ENCODE measurements around the gene DENND4A.

The DENND4A gene

GRCh38 chr15:65642594-65642993 is 149.5 kb downstream of the DENND4A start:
- Histone ChIP-seq H3K27me3 (no peaks in the 10 kb centered on the region), H3K9me3 (no peaks in the 10 kb centered on the region), H3K27ac (no peak overlapping the region), H3K4me3 (no peak overlapping the region), H3K4me1 (peaks cover 0 to 3% (median 0%) of the 10 kb centered on the region in 4 donors), H3K36me3 (no peaks in the 10 kb centered on the region)
- intact Hi-C loops (cut with DNase I; ENCODE audit: low total_unique reads), result loop anchor here (5.0 kb wide), 1 partner anchor 215 kb away; no protein-coding TSS in a partner anchor
- TF ChIP-seq, protein P1, sequence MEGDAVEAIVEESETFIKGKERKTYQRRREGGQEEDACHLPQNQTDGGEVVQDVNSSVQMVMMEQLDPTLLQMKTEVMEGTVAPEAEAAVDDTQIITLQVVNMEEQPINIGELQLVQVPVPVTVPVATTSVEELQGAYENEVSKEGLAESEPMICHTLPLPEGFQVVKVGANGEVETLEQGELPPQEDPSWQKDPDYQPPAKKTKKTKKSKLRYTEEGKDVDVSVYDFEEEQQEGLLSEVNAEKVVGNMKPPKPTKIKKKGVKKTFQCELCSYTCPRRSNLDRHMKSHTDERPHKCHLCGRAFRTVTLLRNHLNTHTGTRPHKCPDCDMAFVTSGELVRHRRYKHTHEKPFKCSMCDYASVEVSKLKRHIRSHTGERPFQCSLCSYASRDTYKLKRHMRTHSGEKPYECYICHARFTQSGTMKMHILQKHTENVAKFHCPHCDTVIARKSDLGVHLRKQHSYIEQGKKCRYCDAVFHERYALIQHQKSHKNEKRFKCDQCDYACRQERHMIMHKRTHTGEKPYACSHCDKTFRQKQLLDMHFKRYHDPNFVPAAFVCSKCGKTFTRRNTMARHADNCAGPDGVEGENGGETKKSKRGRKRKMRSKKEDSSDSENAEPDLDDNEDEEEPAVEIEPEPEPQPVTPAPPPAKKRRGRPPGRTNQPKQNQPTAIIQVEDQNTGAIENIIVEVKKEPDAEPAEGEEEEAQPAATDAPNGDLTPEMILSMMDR (IDR thresholded peaks at IDR 0.05), result no peak
- DNase-seq, result no peak

GRCh38 chr15:65641768-65642475 is 150.2 kb downstream of the DENND4A start:
- intact Hi-C loops (cut with DNase I; ENCODE audit: low total_unique reads), result loop anchor here (5.0 kb wide), 1 partner anchor 215 kb away; no protein-coding TSS in a partner anchor
- no peak for DNase-seq
- Histone ChIP-seq H3K36me3 (no peaks in the 10 kb centered on the region), H3K4me3 (no peak overlapping the region), H3K27me3 (no peaks in the 10 kb centered on the region), H3K4me1 (peaks cover 0 to 3% (median 0%) of the 10 kb centered on the region in 4 donors), H3K27ac (no peak overlapping the region), H3K9me3 (no peaks in the 10 kb centered on the region)
- TF ChIP-seq, protein P1 (IDR thresholded peaks at IDR 0.05), result no peak

- DNase-seq, result no peak
- H3K4me1 ChIP-seq, result peaks cover 0 to 3% (median 0%) of the 10 kb centered on the region in 4 donors
- TF ChIP-seq, protein P1 (IDR thresholded peaks at IDR 0.05), result no peak
- H3K27me3 ChIP-seq, result no peaks in the 10 kb centered on the region
- no peaks in the 10 kb centered on the region for H3K9me3 ChIP-seq
- no peak overlapping the region for H3K27ac ChIP-seq
- H3K36me3 ChIP-seq, result no peaks in the 10 kb centered on the region
- H3K4me3 ChIP-seq, result no peak overlapping the region
- intact Hi-C loops (cut with DNase I; ENCODE audit: low total_unique reads), result no loop called here
These were observed 152.6 kb downstream of the DENND4A start for GRCh38 chr15:65639509-65639908.

DNA sequence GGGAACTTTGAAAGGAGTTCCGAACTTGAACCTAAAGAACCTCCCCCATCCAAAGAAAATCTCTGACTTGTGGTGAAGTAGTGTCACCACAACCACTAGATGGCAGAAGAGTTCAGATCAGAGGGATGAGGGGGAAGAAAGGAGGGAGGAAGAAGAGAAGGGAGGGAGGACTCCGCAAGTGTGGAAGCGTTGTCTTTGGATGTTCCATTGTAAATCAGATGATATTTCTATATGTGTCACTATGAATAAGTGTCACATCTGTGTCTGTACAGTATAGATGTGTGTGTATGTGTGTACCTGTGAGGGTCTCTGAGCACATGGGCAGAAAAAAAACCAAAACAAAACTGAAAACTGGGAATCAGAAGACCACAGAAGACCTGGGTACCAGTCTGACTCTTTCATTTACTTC is 153.4 kb downstream of the DENND4A start:
- no peak overlapping the region for H3K4me3 ChIP-seq
- H3K4me1 ChIP-seq, result peaks cover 0 to 3% (median 0%) of the 10 kb centered on the region in 4 donors
- intact Hi-C loops (cut with DNase I; ENCODE audit: low total_unique reads), result no loop called here
- no peak for DNase-seq
- no peaks in the 10 kb centered on the region for H3K36me3 ChIP-seq
- no peak overlapping the region for H3K27ac ChIP-seq
- TF ChIP-seq, protein P1 (IDR thresholded peaks at IDR 0.05), result peak; percentile 70 to 80
- H3K27me3 ChIP-seq, result no peaks in the 10 kb centered on the region
- no peaks in the 10 kb centered on the region for H3K9me3 ChIP-seq

- intact Hi-C loops (cut with DNase I; ENCODE audit: low total_unique reads), result no loop called here
- Histone ChIP-seq H3K36me3 (no peaks in the 10 kb centered on the region), H3K9me3 (no peaks in the 10 kb centered on the region), H3K4me3 (no peak overlapping the region), H3K27me3 (no peaks in the 10 kb centered on the region), H3K27ac (no peak overlapping the region), H3K4me1 (peaks cover 0 to 3% (median 0%) of the 10 kb centered on the region in 4 donors)
- no peak for DNase-seq
- TF ChIP-seq, protein P1 (IDR thresholded peaks at IDR 0.05), result no peak
These were observed 154.0 kb downstream of the DENND4A start for GRCh38 chr15:65638109-65638508.
